Endothelial cell of umbilical vein (primary cell): ENCODE data around the gene DYRK1A.

Source experiments
- POLR2A ChIP-seq: IDR thresholded peaks from 2 replicates; pipeline ENCODE4 v1.6.1; 2012; ENCODE audit warnings: low read depth, mild to moderate bottlenecking, control low read depth, low read length
- TF ChIP-seq, protein P1 (sequence below), 2 donors: IDR thresholded peaks; 1 replicate in 1 of 2; 2 replicates in 1 of 2; pipeline ENCODE4 v1.5.1; 2011; ENCODE audit warnings: low read length in 2 of 2, mild to moderate bottlenecking in 2 of 2, moderate library complexity in 2 of 2, control low read depth in 1 of 2, inconsistent platforms in 1 of 2, low read depth in 1 of 2; ENCODE audit not compliant: insufficient read depth in 1 of 2; ENCODE audit errors: extremely low read depth in 1 of 2

DNA sequence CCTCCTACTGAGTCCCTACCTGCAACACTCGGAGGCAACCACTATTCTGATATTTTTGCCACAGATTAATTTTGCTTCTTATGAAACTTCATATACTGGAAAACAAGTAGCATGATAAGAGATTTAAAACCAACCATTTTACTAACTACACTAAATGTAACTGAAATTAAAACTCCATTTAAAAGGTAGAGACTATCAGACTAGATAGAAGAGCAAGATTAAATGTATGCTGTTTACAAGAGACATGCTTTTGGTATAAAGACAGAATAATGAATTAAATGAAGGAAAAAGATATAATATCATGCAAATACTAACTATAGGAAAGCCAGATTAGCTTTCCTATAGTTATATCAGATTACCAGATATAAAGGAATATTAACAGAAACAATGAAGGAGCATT, 175.9 kb downstream of the DYRK1A start:
- TF ChIP-seq, protein P1, sequence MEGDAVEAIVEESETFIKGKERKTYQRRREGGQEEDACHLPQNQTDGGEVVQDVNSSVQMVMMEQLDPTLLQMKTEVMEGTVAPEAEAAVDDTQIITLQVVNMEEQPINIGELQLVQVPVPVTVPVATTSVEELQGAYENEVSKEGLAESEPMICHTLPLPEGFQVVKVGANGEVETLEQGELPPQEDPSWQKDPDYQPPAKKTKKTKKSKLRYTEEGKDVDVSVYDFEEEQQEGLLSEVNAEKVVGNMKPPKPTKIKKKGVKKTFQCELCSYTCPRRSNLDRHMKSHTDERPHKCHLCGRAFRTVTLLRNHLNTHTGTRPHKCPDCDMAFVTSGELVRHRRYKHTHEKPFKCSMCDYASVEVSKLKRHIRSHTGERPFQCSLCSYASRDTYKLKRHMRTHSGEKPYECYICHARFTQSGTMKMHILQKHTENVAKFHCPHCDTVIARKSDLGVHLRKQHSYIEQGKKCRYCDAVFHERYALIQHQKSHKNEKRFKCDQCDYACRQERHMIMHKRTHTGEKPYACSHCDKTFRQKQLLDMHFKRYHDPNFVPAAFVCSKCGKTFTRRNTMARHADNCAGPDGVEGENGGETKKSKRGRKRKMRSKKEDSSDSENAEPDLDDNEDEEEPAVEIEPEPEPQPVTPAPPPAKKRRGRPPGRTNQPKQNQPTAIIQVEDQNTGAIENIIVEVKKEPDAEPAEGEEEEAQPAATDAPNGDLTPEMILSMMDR (IDR thresholded peaks at IDR 0.05; ENCODE audit: extremely low read depth in 1 of 2, insufficient read depth in 1 of 2, low read depth in 1 of 2, low read length in 2 of 2), result no peak
- no peak for TF ChIP-seq POLR2A
